K562 (cell line): ENCODE results near the gene ALOX12. TPM values are rescaled to one million over a fixed set of nuclear protein-coding genes. Genes with fewer than 3 reads are reported as not detected.

Experiments used
- ATAC-seq: fragments of 200-7000 bp; cut with Tn5 transposase; 3 replicates; pipeline ENCODE4 v1.9.1; 2020; ENCODE audit warnings: moderate library complexity
- BruUV-seq: library from RNA; stranded (reverse); fragments of 400-500 nt; replicated peaks from 2 replicates; lab custom pipeline; 2021; lab: Mats Ljungman, UMichigan
- CTCF ChIA-PET: fragments of 300-600 bp; formaldehyde crosslinking; extraction: SDS; loops from one replicate; lab custom pipeline; 2021; ENCODE audit warnings: low intra/inter-chr PET ratio; lab: Yijun Ruan, JAX
- POLR2A ChIA-PET: fragments of 300-600, 350-650 bp; sonication (Branson Sonifier 250); formaldehyde crosslinking; extraction: SDS; loops from one replicate; lab custom pipeline; 2021; ENCODE audit warnings: antibody characterized with exemption, inconsistent platforms; lab: Yijun Ruan, JAX
- DNase-seq, 4 experiments: peaks; one replicate each; pipeline versions ENCODE4 v3.0.0 to v3.0.0-alpha.2; 2011 to 2018; ENCODE audit warnings: low spot score in 3 of 4, mixed read lengths in 3 of 4; ENCODE audit errors: extremely low read depth in 1 of 4
- FAIRE-seq: peaks from 2 replicates; lab custom pipeline; 2011; peaks lifted over from hg19 to GRCh38; lab: Jason Lieb, UNC
- H2AFZ ChIP-seq: 2 replicates; pipeline ENCODE4 v1.6.0; 2011; ENCODE audit warnings: low read depth, low read length, control low read depth, inconsistent platforms
- H3K27ac ChIP-seq: fragments of 200-600 bp; 3 replicates; pipeline ENCODE4 v1.8.0; 2011; ENCODE audit warnings: low read depth, mild to moderate bottlenecking, control low read depth, inconsistent platforms, low read length, moderate library complexity, mixed read lengths; ENCODE audit errors: extremely low read depth
- H3K27me3 ChIP-seq, 2 experiments: fragments of 300-600 bp in 1 of 2; 2 replicates in 1 of 2; 3 replicates in 1 of 2; pipeline versions ENCODE4 v1.6.0 to v1.8.0; 2011; ENCODE audit warnings: inconsistent platforms in 2 of 2, low read length in 2 of 2, mild to moderate bottlenecking in 1 of 2, mixed read lengths in 1 of 2, moderate library complexity in 1 of 2; ENCODE audit not compliant: control insufficient read depth in 2 of 2, insufficient read depth in 2 of 2
- H3K36me3 ChIP-seq: fragments of 300-600 bp; 3 replicates; pipeline ENCODE4 v1.8.0; 2011; ENCODE audit warnings: mild to moderate bottlenecking, low read length, inconsistent platforms; ENCODE audit not compliant: control insufficient read depth, insufficient read depth
- H3K4me1 ChIP-seq, 2 experiments: fragments of 200-600 bp in 1 of 2; replicated peaks in 1 of 2; 2 replicates in 1 of 2; 3 replicates in 1 of 2; pipeline versions ENCODE4 v1.5.1 to v1.8.0; 2011; ENCODE audit warnings: inconsistent platforms in 2 of 2, low read length in 2 of 2, mild to moderate bottlenecking in 1 of 2, mixed read lengths in 1 of 2, moderate library complexity in 1 of 2; ENCODE audit not compliant: control insufficient read depth in 2 of 2, insufficient read depth in 2 of 2
- H3K4me2 ChIP-seq: 2 replicates; pipeline ENCODE4 v1.6.1; 2011; ENCODE audit warnings: low read length, control low read depth, inconsistent platforms, mixed read lengths; ENCODE audit not compliant: insufficient read depth
- H3K4me3 ChIP-seq: fragments of 200-600 bp; sonication (generic), shearing (Covaris generic); 2 replicates; pipeline ENCODE4 v1.5.1; 2016; ENCODE audit warnings: control low read depth, inconsistent platforms
- H3K79me2 ChIP-seq: fragments of 200-600 bp; 3 replicates; pipeline ENCODE4 v1.8.0; 2011; ENCODE audit warnings: low read length, inconsistent platforms; ENCODE audit not compliant: control insufficient read depth, insufficient read depth
- H3K9ac ChIP-seq, 2 experiments: 2 replicates each; pipeline versions ENCODE4 v1.6.0 to v1.6.1; 2011; ENCODE audit warnings: low read depth in 2 of 2, low read length in 2 of 2, control low read depth in 1 of 2, inconsistent platforms in 1 of 2, mild to moderate bottlenecking in 1 of 2, mixed read lengths in 1 of 2; ENCODE audit not compliant: insufficient read depth in 1 of 2
- H3K9me1 ChIP-seq: one replicate; pipeline ENCODE4 v1.6.0; 2011; ENCODE audit warnings: inconsistent platforms, mild to moderate bottlenecking, low read length, moderate library complexity; ENCODE audit not compliant: control insufficient read depth, insufficient read depth
- H3K9me3 ChIP-seq: replicated peaks from 2 replicates; pipeline ENCODE4 v1.5.1; 2011; ENCODE audit warnings: low read depth, low read length, inconsistent platforms; ENCODE audit not compliant: control insufficient read depth, insufficient read depth
- H4K20me1 ChIP-seq: replicated peaks from 2 replicates; pipeline ENCODE4 v1.6.1; 2011; ENCODE audit warnings: low read length, inconsistent platforms, mixed read lengths; ENCODE audit not compliant: control insufficient read depth, insufficient read depth
- BRD4 ChIP-seq: fragments of 200-600 bp; sonication (generic); IDR thresholded peaks from 2 replicates; pipeline ENCODE4 v1.6.1; 2017; ENCODE audit warnings: inconsistent platforms
- BRF2 ChIP-seq: IDR thresholded peaks from 3 replicates; pipeline ENCODE4 v1.6.1; 2011; ENCODE audit warnings: borderline replicate concordance, mild to moderate bottlenecking; ENCODE audit not compliant: insufficient read length, insufficient read depth
- HLTF ChIP-seq: fragments of 450-650 bp; IDR thresholded peaks from 2 replicates; pipeline ENCODE4 v1.6.1; 2016
- L3MBTL2 ChIP-seq: fragments of 450-650 bp; IDR thresholded peaks from 2 replicates; pipeline ENCODE4 v1.6.1; 2016; ENCODE audit warnings: mild to moderate bottlenecking, moderate library complexity
- MAX ChIP-seq: sonication (generic); formaldehyde crosslinking; IDR thresholded peaks from 2 replicates; pipeline ENCODE4 v1.9.0; 2022; ENCODE audit warnings: mild to moderate bottlenecking, missing genetic modification reagents
- SMARCC2 ChIP-seq: fragments of 450-650 bp; IDR thresholded peaks from 2 replicates; pipeline ENCODE4 v1.6.1; 2017; ENCODE audit warnings: antibody characterized with exemption, moderate library complexity, mild to moderate bottlenecking, low read depth
- STAT6 ChIP-seq: sonication (generic); formaldehyde crosslinking; IDR thresholded peaks from 2 replicates; pipeline ENCODE4 v1.8.1; 2023; ENCODE audit warnings: mild to moderate bottlenecking, missing genetic modification reagents
- THRAP3 ChIP-seq: fragments of 450-650 bp; IDR thresholded peaks from 2 replicates; pipeline ENCODE4 v1.6.1; 2016; ENCODE audit warnings: mild to moderate bottlenecking, inconsistent platforms, borderline replicate concordance
- ZBTB43 ChIP-seq: sonication (generic); formaldehyde crosslinking; IDR thresholded peaks from 2 replicates; pipeline ENCODE4 v1.8.0; 2023; ENCODE audit warnings: mild to moderate bottlenecking, missing genetic modification reagents
- ZNF184 ChIP-seq: sonication (generic); formaldehyde crosslinking; IDR thresholded peaks from 2 replicates; pipeline ENCODE4 v1.5.0; 2020; ENCODE audit warnings: missing genetic modification reagents
- ZNF75A ChIP-seq: fragments of 450-650 bp; formaldehyde crosslinking; IDR thresholded peaks from 2 replicates; pipeline ENCODE4 v1.4.0; 2020; ENCODE audit warnings: mild to moderate bottlenecking
- ZNF764 ChIP-seq: fragments of 250-450 bp; sonication (Bioruptor Pico); IDR thresholded peaks from 2 replicates; pipeline ENCODE4 v1.4.0; 2020; ENCODE audit warnings: low read depth, mild to moderate bottlenecking, moderate library complexity
- ZNF79 ChIP-seq: fragments of 250-450 bp; sonication (Bioruptor Pico); IDR thresholded peaks from 2 replicates; pipeline ENCODE4 v1.4.0; 2020; ENCODE audit warnings: low read depth, mild to moderate bottlenecking, moderate library complexity
- WGBS: fragments of 100-300 bp; shearing (Covaris generic); methylation state at CpG from one replicate; pipeline ENCODE4 v1.1.6; 2016; ENCODE audit warnings: low coverage, mixed read lengths; ENCODE audit not compliant: insufficient coverage; ENCODE audit errors: missing lambda C conversion rate; 5-methylcytosine and 5-hydroxymethylcytosine counted together
- in situ Hi-C: fragments of 300-500 bp; cut with MboI; formaldehyde crosslinking; loops from 4 replicates; pipeline ENCODE4 v1.15.0; 2018; ENCODE audit warnings: inconsistent platforms, mixed read lengths
- intact Hi-C: fragments of 100-400 bp; cut with micrococcal nuclease; formaldehyde crosslinking; loops from 2 replicates; pipeline ENCODE4 v1.14.2; 2022
- polyA plus RNA-seq, 8 experiments: library from polyadenylated mRNA; depleted of rRNA in 4 of 8; stranded (reverse) in 5 of 8; unstranded in 3 of 8; fragments of >200 nt; fragmentation: Nextera tagmentation in 2 of 8; fragmentation: Illumina TruSeq in 1 of 8; extraction: Ambion mirVana in 2 of 8; extraction: Trizol in 1 of 8; gene quantifications; 2 replicates each; pipeline versions ENCODE4 v1.2.1 to v1.2.3, GENCODE V29; 2011 to 2014; ENCODE audit warnings: inconsistent platforms in 1 of 8, missing spikeins in 1 of 8
- total RNA-seq, 7 experiments: library from RNA; depleted of rRNA in 6 of 7; stranded (reverse); fragments of >200 nt in 6 of 7; fragmentation: Illumina TruSeq in 2 of 7; extraction: Trizol in 2 of 7; gene quantifications; 2 replicates each; pipeline versions ENCODE4 v1.2.1 to v1.2.3, GENCODE V29; 2011 to 2021; ENCODE audit warnings: low replicate concordance in 1 of 7
- TF ChIP-seq, protein P1 (sequence below): IDR thresholded peaks from 2 replicates; pipeline ENCODE4 v1.6.1; 2016; ENCODE audit warnings: missing genetic modification characterization, missing compliant biosample characterization

ALOX12 gene
- total and polyA plus RNA-seq, 9 of the 15 experiments (the other 6 are each of a cell fraction or from before 2014, with no cell fraction given) = 0.09 to 1.1 (median 0.47) TPM; not detected in 1

GRCh38 chr17:7023576-7024401 lies 27.9 kb downstream of the ALOX12 start:
- H4K20me1 ChIP-seq = no peaks in the 10 kb centered on the region
- H3K9me3 ChIP-seq = no peaks in the 10 kb centered on the region
- H2AFZ ChIP-seq = peak overlapping the region; percentile 85
- peak; percentile 90 for FAIRE-seq
- peak overlapping the region; percentile 32 to 78 for H3K9ac ChIP-seq
- CTCF ChIA-PET = interaction anchor here (2.0 kb wide), 1 partner anchor 180 kb away, joined by 4 read pairs; no protein-coding TSS in a partner anchor
- peak; percentile 86 to 95 (median 88) for DNase-seq
- no peaks in the 10 kb centered on the region for H3K27me3 ChIP-seq
- H3K27ac ChIP-seq = peak overlapping the region; percentile 62
- peaks cover 10% of the 10 kb centered on the region; the same call in 2 of the 3 replicates for H3K36me3 ChIP-seq
- intact Hi-C loops (loop anchor here (5.0 kb wide), 1 partner anchor 266 kb away; the partner anchor contains the start of gene XAF1), in situ Hi-C loops (no loop called here)
- WGBS = 36% methylated on average over 32 of the region's 51 CpGs
- POLR2A ChIA-PET = interaction anchor here (0.6 to 1.0 kb wide), 3 partner anchors 12 to 105 kb away, joined by 4 to 5 read pairs (median 4); partner anchors contain the start of gene SLC16A13
- no peaks in the 10 kb centered on the region for H3K9me1 ChIP-seq
- ATAC-seq = peak; percentile 90
- H3K4me3 ChIP-seq = peak overlapping the region; percentile 24
- BruUV-seq = TSS peak; percentile 79
- peaks cover 27 to 56% of the 10 kb centered on the region in 2 experiments; a peak in 4 of 5 replicates for H3K4me1 ChIP-seq
- H3K79me2 ChIP-seq = peaks cover 16% of the 10 kb centered on the region
- peak overlapping the region; percentile 68 for H3K4me2 ChIP-seq
- TF ChIP-seq ZNF764 (CRISPR knock-in tag) (no peak), BRF2 (no peak), ZBTB43 (CRISPR knock-in tag) (no peak), BRD4 (no peak), ZNF75A (CRISPR knock-in tag) (no peak), ZNF184 (no peak), THRAP3 (no peak), SMARCC2 (no peak), L3MBTL2 (peak; percentile 97), HLTF (no peak), STAT6 (CRISPR knock-in tag) (no peak), MAX (CRISPR knock-in tag) (peak; percentile 85), ZNF79 (no peak)
- TF ChIP-seq, protein P1, sequence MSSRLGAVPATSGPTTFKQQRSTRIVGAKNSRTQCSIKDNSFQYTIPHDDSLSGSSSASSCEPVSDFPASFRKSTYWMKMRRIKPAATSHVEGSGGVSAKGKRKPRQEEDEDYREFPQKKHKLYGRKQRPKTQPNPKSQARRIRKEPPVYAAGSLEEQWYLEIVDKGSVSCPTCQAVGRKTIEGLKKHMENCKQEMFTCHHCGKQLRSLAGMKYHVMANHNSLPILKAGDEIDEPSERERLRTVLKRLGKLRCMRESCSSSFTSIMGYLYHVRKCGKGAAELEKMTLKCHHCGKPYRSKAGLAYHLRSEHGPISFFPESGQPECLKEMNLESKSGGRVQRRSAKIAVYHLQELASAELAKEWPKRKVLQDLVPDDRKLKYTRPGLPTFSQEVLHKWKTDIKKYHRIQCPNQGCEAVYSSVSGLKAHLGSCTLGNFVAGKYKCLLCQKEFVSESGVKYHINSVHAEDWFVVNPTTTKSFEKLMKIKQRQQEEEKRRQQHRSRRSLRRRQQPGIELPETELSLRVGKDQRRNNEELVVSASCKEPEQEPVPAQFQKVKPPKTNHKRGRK = no peak
